ENCODE measurements around the gene ARL6IP5.

Gene ARL6IP5

GRCh38 chr3:69085833-69086722 is 1.3 kb downstream of the ARL6IP5 start:
- peak; percentile 82 for DNase-seq (ENCODE audit: low read depth)

- no peak for DNase-seq (ENCODE audit: low read depth)
Observed at GRCh38 chr3:69087030-69087791, 2.5 kb downstream of the ARL6IP5 start.

- DNase-seq (ENCODE audit: low read depth): no peak
Observed at GRCh38 chr3:69088063-69088462, 3.3 kb downstream of the ARL6IP5 start.

- DNase-seq (ENCODE audit: low read depth): no peak
Observed at GRCh38 chr3:69090021-69090420, 5.3 kb downstream of the ARL6IP5 start.

GRCh38 chr3:69091389-69092029 is 6.8 kb downstream of the ARL6IP5 start:
- DNase-seq (ENCODE audit: low read depth): no peak

GRCh38 chr3:69092030-69092516 is 7.3 kb downstream of the ARL6IP5 start:
- DNase-seq (ENCODE audit: low read depth): no peak

GRCh38 chr3:69094467-69095205 is 9.9 kb downstream of the ARL6IP5 start:
- no peak for DNase-seq (ENCODE audit: low read depth)

- DNase-seq (ENCODE audit: low read depth): no peak
Observed at GRCh38 chr3:69095636-69096035, 10.9 kb downstream of the ARL6IP5 start.

- no peak for DNase-seq (ENCODE audit: low read depth)
Observed at GRCh38 chr3:69096299-69096698, 11.6 kb downstream of the ARL6IP5 start.

- DNase-seq (ENCODE audit: low read depth): no peak
Observed at GRCh38 chr3:69097407-69098086, 12.8 kb downstream of the ARL6IP5 start.

GRCh38 chr3:69099576-69099975 is 14.8 kb downstream of the ARL6IP5 start:
- DNase-seq (ENCODE audit: low read depth): no peak

- no peak for DNase-seq (ENCODE audit: low read depth)
Observed at GRCh38 chr3:69102384-69102783, 17.6 kb downstream of the ARL6IP5 start.

- DNase-seq (ENCODE audit: low read depth): no peak
Observed at GRCh38 chr3:69103123-69103522, 18.4 kb downstream of the ARL6IP5 start.

GRCh38 chr3:69104586-69104985 is 19.8 kb downstream of the ARL6IP5 start:
- no peak for DNase-seq (ENCODE audit: low read depth)

GRCh38 chr3:69105320-69105719 is 20.6 kb downstream of the ARL6IP5 start:
- no peak for DNase-seq (ENCODE audit: low read depth)

- no peak for DNase-seq (ENCODE audit: low read depth)
Observed at GRCh38 chr3:69107841-69108240, 23.1 kb downstream of the ARL6IP5 start.

- DNase-seq (ENCODE audit: low read depth): no peak
Observed at GRCh38 chr3:69108811-69109210, 24.1 kb downstream of the ARL6IP5 start.

- DNase-seq (ENCODE audit: low read depth): no peak
Observed at GRCh38 chr3:69110941-69111546, 26.3 kb downstream of the ARL6IP5 start.

GRCh38 chr3:69113536-69113935 is 28.8 kb downstream of the ARL6IP5 start:
- DNase-seq (ENCODE audit: low read depth): no peak

GRCh38 chr3:69115731-69116130 is 31.0 kb downstream of the ARL6IP5 start:
- DNase-seq (ENCODE audit: low read depth): peak; percentile 36

GRCh38 chr3:69116162-69116561 is 31.4 kb downstream of the ARL6IP5 start:
- no peak for DNase-seq (ENCODE audit: low read depth)

All from HS-5 (cell line).